ENCODE data around the gene CST5.

The CST5 gene, protein sequence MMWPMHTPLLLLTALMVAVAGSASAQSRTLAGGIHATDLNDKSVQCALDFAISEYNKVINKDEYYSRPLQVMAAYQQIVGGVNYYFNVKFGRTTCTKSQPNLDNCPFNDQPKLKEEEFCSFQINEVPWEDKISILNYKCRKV

DNA sequence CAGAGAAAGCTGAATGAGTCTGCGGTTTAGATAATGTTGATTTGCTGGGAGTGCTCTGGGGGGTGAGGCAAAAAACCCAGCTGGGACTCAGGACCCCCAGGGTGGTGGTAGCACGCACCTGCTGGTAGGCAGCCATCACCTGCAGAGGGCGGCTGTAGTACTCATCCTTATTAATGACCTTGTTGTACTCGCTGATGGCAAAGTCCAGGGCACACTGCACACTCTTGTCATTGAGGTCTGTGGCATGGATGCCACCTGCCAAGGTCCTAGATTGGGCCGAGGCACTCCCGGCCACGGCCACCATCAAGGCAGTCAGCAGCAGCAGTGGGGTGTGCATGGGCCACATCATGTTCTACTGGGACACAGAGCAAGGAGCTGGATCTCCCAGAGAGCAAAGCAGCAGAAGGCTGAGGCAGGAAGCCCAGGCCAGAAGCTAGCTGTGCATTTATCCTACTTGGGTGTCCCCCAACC is at the start of gene CST5:
Gene CST5 (minus strand): TSS at position 421 of the 471 bp plus-strand sequence. CDS start 72 bp downstream, at position 349.
- no peak for ATAC-seq
- TF ChIP-seq, protein P1, sequence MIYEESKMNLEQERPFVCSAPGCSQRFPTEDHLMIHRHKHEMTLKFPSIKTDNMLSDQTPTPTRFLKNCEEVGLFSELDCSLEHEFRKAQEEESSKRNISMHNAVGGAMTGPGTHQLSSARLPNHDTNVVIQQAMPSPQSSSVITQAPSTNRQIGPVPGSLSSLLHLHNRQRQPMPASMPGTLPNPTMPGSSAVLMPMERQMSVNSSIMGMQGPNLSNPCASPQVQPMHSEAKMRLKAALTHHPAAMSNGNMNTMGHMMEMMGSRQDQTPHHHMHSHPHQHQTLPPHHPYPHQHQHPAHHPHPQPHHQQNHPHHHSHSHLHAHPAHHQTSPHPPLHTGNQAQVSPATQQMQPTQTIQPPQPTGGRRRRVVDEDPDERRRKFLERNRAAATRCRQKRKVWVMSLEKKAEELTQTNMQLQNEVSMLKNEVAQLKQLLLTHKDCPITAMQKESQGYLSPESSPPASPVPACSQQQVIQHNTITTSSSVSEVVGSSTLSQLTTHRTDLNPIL (CRISPR knock-in tag; IDR thresholded peaks at IDR 0.05; ENCODE audit: low read depth), result no peak
- no peak for TF ChIP-seq BACH2 (CRISPR knock-in tag; IDR thresholded peaks at IDR 0.05; ENCODE audit: borderline replicate concordance)
- no peak for TF ChIP-seq SNAI2 (CRISPR knock-in tag; IDR thresholded peaks at IDR 0.05)
- TF ChIP-seq RARB (CRISPR knock-in tag; IDR thresholded peaks at IDR 0.05), result no peak
- TF ChIP-seq PPARA (CRISPR knock-in tag; IDR thresholded peaks at IDR 0.05; ENCODE audit: borderline replicate concordance), result no peak
- TF ChIP-seq, protein P2, sequence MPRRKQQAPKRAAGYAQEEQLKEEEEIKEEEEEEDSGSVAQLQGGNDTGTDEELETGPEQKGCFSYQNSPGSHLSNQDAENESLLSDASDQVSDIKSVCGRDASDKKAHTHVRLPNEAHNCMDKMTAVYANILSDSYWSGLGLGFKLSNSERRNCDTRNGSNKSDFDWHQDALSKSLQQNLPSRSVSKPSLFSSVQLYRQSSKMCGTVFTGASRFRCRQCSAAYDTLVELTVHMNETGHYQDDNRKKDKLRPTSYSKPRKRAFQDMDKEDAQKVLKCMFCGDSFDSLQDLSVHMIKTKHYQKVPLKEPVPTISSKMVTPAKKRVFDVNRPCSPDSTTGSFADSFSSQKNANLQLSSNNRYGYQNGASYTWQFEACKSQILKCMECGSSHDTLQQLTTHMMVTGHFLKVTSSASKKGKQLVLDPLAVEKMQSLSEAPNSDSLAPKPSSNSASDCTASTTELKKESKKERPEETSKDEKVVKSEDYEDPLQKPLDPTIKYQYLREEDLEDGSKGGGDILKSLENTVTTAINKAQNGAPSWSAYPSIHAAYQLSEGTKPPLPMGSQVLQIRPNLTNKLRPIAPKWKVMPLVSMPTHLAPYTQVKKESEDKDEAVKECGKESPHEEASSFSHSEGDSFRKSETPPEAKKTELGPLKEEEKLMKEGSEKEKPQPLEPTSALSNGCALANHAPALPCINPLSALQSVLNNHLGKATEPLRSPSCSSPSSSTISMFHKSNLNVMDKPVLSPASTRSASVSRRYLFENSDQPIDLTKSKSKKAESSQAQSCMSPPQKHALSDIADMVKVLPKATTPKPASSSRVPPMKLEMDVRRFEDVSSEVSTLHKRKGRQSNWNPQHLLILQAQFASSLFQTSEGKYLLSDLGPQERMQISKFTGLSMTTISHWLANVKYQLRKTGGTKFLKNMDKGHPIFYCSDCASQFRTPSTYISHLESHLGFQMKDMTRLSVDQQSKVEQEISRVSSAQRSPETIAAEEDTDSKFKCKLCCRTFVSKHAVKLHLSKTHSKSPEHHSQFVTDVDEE (CRISPR knock-in tag; IDR thresholded peaks at IDR 0.05), result no peak
- no peak for TF ChIP-seq ZNF70 (CRISPR knock-in tag; IDR thresholded peaks at IDR 0.05)

DNA sequence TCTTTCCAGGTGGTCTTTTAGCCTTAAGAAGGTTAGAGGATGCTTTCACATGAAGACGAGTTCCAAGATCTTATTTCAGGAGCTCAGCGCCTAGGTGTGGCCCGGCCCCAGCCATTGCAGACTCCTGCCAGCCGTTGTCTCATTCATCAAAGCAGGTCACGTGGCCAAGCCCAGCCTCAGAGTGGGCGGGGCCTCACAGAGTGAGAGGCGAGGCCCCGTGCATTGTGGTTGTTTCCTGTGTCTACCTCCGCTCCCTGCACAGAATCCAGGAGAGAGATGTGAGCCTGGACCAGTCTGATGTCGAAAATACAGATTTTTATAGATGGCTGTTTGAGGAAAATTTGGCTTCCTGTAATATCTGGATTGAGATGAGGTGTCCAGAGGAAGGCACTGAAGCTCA is 49.2 kb upstream of the CST5 start:
- TF ChIP-seq, protein P3, sequence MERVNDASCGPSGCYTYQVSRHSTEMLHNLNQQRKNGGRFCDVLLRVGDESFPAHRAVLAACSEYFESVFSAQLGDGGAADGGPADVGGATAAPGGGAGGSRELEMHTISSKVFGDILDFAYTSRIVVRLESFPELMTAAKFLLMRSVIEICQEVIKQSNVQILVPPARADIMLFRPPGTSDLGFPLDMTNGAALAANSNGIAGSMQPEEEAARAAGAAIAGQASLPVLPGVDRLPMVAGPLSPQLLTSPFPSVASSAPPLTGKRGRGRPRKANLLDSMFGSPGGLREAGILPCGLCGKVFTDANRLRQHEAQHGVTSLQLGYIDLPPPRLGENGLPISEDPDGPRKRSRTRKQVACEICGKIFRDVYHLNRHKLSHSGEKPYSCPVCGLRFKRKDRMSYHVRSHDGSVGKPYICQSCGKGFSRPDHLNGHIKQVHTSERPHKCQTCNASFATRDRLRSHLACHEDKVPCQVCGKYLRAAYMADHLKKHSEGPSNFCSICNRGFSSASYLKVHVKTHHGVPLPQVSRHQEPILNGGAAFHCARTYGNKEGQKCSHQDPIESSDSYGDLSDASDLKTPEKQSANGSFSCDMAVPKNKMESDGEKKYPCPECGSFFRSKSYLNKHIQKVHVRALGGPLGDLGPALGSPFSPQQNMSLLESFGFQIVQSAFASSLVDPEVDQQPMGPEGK (CRISPR knock-in tag; IDR thresholded peaks at IDR 0.05; ENCODE audit: borderline replicate concordance), result no peak
- TF ChIP-seq SNAI2 (CRISPR knock-in tag; IDR thresholded peaks at IDR 0.05) (no peak), OSR1 (CRISPR knock-in tag; IDR thresholded peaks at IDR 0.05) (no peak), ARNTL (CRISPR knock-in tag; IDR thresholded peaks at IDR 0.05; ENCODE audit: borderline replicate concordance, low read depth) (no peak), ISL1 (CRISPR knock-in tag; IDR thresholded peaks at IDR 0.05) (no peak), BACH2 (CRISPR knock-in tag; IDR thresholded peaks at IDR 0.05; ENCODE audit: borderline replicate concordance) (no peak), ZC3H10 (CRISPR knock-in tag; IDR thresholded peaks at IDR 0.05) (no peak), TCF4 (CRISPR knock-in tag; IDR thresholded peaks at IDR 0.05; ENCODE audit: borderline replicate concordance) (no peak), CSDC2 (CRISPR knock-in tag; IDR thresholded peaks at IDR 0.05) (no peak), RARB (CRISPR knock-in tag; IDR thresholded peaks at IDR 0.05) (no peak)
- TF ChIP-seq, protein P1 (CRISPR knock-in tag; IDR thresholded peaks at IDR 0.05; ENCODE audit: low read depth), result no peak
- TF ChIP-seq, protein P4, sequence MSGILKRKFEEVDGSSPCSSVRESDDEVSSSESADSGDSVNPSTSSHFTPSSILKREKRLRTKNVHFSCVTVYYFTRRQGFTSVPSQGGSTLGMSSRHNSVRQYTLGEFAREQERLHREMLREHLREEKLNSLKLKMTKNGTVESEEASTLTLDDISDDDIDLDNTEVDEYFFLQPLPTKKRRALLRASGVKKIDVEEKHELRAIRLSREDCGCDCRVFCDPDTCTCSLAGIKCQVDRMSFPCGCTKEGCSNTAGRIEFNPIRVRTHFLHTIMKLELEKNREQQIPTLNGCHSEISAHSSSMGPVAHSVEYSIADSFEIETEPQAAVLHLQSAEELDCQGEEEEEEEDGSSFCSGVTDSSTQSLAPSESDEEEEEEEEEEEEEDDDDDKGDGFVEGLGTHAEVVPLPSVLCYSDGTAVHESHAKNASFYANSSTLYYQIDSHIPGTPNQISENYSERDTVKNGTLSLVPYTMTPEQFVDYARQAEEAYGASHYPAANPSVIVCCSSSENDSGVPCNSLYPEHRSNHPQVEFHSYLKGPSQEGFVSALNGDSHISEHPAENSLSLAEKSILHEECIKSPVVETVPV (CRISPR knock-in tag; IDR thresholded peaks at IDR 0.05), result no peak
- no peak for ATAC-seq

DNA sequence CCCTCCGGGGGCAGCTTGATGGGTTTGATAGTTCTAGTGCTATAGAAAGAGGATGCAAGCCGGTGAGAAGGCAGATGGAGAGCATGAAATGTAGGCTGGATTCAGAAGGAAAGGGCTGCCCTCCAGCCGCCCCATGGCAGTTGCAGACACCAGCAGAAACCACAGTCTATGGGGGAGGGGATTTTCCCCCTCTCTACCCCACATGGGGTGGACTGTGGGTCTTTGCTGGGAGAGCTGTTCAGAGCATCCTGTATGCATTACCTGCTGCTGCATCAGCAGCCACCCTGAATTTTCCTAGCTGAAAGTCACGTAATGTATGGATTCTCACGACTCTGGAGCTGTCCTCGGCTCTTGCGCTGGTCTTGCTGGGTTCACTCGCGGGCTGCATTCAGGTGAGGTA is 48.8 kb upstream of the CST5 start:
- ATAC-seq, result no peak
- TF ChIP-seq SNAI2 (CRISPR knock-in tag; IDR thresholded peaks at IDR 0.05) (no peak), TOX (CRISPR knock-in tag; IDR thresholded peaks at IDR 0.05; ENCODE audit: borderline replicate concordance) (no peak), BACH2 (CRISPR knock-in tag; IDR thresholded peaks at IDR 0.05; ENCODE audit: borderline replicate concordance) (no peak), ISL1 (CRISPR knock-in tag; IDR thresholded peaks at IDR 0.05) (no peak), ARNTL (CRISPR knock-in tag; IDR thresholded peaks at IDR 0.05; ENCODE audit: borderline replicate concordance, low read depth) (no peak), ZNF8 (CRISPR knock-in tag; IDR thresholded peaks at IDR 0.05) (no peak), ZFP3 (CRISPR knock-in tag; IDR thresholded peaks at IDR 0.05) (no peak), ZNF565 (CRISPR knock-in tag; conservative IDR thresholded peaks at IDR 0.05; ENCODE audit: low read depth) (no peak), RARB (CRISPR knock-in tag; IDR thresholded peaks at IDR 0.05) (no peak), PPARA (CRISPR knock-in tag; IDR thresholded peaks at IDR 0.05; ENCODE audit: borderline replicate concordance) (no peak), ZNF70 (CRISPR knock-in tag; IDR thresholded peaks at IDR 0.05) (no peak)
- TF ChIP-seq, protein P2 (CRISPR knock-in tag; IDR thresholded peaks at IDR 0.05), result no peak
- TF ChIP-seq, protein P4 (CRISPR knock-in tag; IDR thresholded peaks at IDR 0.05), result no peak

Measured in SK-N-SH treated with all-trans-retinoic acid at 6 μM for 48 hours (cell line).